Spleen (tissue), 7 donors: ENCODE results near the gene CD79B.

Source experiments
- CTCF ChIP-seq, 11 experiments: fragments of 200-600 bp in 7 of 11; fragments of 450-650 bp in 4 of 11; sonication (generic) in 4 of 11; IDR thresholded peaks in 8 of 11; conservative IDR thresholded peaks in 3 of 11; 1 replicate in 7 of 11; 2 replicates in 4 of 11; pipeline versions ENCODE4 v1.4.0 to v1.8.0; 2016 to 2021; ENCODE audit warnings: antibody characterized with exemption in 11 of 11, inconsistent platforms in 4 of 11, mild to moderate bottlenecking in 1 of 11
- POLR2A ChIP-seq, 3 donors: fragments of 450-650 bp; IDR thresholded peaks; one replicate each; pipeline ENCODE4 v1.5.1; 2017; ENCODE audit warnings: antibody characterized with exemption in 3 of 3, mild to moderate bottlenecking in 1 of 3
- donor health status: DM: no; HTN: no; CAD: no; lungs with moderate emphysema.
- donor health status: DM: no; HTN: no; CAD: no.
- donor health status: DM: no; HTN: no; CAD: no.

- no peak for TF ChIP-seq CTCF (IDR thresholded peaks at IDR 0.05 in 8 of 11, conservative IDR thresholded peaks at IDR 0.05 in 3 of 11)
- TF ChIP-seq POLR2A (IDR thresholded peaks at IDR 0.05) = no peak
Measured at GRCh38 chr17:63956296-63956920, 24.3 kb upstream of the CD79B start.
